GM19025 (cell line): ENCODE results near the gene C5orf47.

Source experiments
- ATAC-seq: cut with Tn5 transposase; IDR thresholded peaks from one replicate; pipeline ENCODE4 v1.9.1; 2021; ENCODE audit warnings: mild to moderate bottlenecking, low read depth, moderate library complexity; ENCODE audit not compliant: unreplicated experiment

C5orf47 gene

DNA sequence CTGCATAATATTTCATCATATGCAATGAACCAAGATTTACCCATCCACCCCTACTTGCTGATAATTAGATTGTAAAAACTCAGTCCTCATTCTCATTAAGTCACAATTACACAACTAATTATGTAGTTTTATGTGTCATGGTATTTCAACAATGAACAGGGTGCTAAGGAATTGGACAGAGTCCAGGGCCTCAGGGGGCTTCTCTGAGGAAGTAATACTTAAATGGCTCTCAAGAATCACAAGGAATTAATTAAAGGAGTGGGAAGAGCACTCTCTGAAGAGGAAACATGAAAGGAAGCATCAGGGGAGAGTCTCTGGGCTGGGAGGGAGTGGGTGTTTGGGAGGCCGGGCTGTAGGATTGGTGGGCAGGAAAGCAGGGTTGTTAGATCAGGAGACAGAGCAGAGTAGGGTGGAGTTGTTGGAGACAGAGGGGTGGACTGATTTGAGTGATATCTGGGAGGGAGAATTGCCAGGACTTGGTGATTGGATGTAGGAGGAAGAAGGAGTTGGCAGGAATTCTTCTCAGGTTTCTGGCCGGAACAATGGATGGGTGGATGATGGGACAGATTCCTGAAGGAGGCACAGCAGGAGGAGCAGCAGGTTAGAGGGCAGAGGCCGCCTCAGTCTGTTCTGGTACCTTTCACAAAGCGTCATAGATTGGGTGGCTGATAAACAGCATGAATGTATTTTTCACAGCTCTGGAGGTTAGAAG lies 33.6 kb downstream of the C5orf47 start:
- no peak for ATAC-seq

DNA sequence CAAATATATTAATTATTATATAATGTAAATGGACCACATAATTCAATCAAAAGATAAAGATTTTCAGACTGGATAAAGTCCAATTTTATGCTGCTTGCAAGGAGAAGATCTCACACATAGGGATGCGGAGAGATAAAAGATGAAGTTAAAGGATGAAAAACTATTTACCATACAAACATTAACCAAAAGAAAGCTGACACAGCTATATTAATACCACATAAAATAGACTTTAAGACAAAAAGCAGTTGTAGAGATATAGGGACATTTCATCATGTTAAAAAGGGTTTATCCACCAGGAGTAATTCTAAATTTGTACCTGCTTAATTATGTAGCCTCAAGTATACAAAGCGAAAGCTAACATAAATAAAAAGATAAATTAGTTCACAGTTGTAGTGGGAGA lies 41.3 kb downstream of the C5orf47 start:
- no peak for ATAC-seq

DNA sequence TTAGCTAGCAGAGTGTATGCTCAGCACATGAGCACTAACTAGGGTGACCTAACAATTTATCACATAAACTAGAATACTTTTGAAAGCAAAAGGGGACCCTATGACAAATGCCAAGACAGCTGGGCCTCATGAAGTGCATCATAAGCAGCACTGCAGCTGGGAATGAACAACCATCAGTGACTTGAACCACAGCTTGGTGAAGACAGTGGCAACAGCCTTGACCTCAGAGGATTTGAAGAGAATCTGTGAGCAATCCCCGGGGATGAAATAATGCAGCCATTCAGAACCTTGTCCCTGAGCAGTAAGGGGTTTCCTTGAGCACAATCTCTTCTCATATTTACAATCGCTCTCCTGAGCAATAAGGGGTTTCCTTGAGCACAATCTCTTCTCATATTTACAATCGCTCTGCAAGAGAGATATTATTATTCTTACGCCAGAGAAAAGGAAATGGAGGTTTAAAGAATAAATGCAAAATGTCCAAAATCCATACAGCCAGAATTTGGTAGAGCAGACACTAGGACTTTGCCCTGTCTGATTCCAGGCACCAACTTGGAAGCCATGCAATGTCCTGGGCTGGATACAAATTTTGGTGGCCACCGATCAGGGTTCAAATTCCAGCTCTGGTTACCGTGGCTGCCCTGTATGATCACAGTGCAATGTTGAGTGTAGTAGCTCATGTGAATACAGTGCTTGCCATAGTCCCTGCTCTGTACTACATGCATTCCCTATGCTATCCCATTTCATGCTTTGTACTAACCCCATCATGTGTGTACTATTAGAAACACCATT lies 55.7 kb downstream of the C5orf47 start:
- no peak for ATAC-seq

DNA sequence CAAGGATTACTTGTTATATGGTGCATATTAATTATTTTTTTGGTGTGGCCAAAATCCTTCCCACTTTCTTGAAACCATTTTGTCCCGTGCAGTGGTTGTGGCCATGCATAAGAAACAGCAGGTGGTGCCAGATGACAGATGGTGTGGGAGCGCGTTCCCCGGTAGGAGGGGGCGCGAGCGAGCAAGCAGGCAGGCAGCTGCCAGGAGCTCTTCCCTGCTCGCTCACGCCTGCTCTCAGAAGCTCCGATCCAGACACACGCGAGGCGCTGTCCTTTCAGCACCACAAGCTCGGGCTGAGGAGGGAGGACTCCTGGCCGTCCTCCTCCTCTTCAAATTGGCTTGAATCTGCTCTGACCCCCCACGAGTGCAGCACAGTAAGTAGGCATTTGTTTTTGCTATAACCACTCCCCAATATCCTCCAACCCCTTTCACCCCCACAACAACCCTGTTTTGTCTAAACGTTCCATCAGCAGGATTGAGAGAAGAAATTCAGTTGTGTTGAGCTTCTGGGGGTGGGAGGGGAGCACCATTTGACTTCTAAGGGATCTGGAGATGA lies 56.6 kb downstream of the C5orf47 start, which contains the start of gene NSG2:
Gene NSG2, plus strand, starts transcription at position 237 of the 556 bp plus-strand sequence. CDS start 1,050 bp downstream, outside the sequence.
- ATAC-seq, result peak; percentile 76

DNA sequence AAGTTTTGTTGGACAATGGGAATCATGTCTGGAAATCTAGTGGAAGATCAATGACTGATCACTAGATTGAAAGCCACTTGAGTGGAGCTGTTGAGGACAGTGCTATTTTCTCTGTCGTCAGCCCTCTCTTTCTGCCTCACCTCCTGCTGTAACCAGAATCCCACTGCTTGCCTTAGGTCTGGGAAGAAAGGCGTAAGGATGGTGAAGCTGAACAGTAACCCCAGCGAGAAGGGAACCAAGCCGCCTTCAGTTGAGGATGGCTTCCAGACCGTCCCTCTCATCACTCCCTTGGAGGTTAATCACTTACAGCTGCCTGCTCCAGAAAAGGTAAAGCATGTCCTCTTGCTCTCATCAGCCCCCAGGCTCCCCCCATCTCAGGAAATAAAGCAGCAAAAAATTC lies 57.6 kb downstream of the C5orf47 start:
- no peak for ATAC-seq

DNA sequence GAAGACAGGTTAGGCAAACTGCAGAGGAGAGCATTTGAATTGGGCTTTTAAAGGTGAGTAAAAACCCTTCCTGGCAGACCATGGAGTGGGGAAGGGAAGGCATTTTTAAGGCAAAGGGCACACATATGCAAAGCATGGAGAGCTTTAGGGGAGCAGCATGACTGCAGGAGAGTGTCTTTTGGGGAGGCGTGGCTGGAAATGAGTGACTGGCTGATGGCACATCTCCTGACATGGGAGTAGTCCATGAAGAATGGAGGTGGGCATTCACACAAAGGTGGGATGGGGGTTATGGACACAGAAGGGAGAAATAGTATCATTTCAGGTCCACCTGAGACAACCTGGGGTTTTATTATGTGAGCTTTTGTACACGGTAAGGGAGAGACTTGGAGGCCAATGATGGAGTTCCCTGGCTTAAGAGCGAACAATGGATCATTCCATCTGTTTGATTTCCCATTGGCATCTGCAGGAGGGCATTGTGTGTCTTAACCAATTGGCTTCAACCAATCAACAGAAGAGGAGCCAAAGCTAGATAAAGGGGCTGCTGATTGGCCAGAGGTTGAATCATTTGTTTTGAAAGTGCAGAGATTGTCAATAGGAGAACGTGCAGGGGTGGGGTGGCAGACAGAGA lies 58.6 kb downstream of the C5orf47 start:
- ATAC-seq, result no peak

DNA sequence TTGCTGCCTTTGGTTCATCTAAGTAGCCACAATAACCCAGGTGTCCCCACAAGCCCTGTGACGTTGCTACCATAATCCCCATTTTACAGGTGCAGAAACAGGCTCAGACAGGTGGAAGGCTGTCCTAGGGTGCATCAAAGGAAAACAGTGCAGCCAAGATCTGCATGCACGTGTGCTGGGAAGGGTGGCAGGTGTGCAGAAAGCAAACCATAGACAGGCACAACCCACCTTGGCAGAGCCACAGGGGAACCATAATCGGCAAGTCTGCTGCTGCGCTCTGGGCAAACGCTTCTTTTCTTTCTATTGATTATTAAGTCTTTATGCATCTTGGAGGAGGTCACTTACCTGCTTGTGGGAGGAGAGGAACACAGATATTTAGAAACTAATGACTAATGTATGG lies 63.7 kb downstream of the C5orf47 start:
- no peak for ATAC-seq

DNA sequence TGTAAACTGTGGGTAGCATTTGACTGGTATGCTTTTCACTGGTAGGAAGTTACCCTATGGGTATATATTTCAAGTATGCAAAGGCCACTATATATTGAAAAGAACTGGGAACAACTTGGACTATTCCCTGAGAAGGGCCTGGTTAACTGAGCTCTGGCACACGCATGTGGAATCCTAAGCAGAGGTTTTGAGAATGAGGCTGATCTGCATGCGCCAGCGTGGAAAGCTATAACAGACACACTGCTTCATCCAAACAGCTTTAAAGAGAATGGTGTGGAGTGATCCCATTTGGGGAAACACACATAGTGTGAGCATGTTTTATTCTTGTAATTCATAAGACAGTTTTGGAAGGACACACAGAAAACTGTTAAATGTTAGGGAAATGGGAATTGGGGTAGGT lies 64.9 kb downstream of the C5orf47 start:
- ATAC-seq, result no peak
